AG08395 (cell line): ENCODE results near the gene HIF3A.
A peak's percentile ranks its signal among the peaks of the same experiment; 100 is the strongest.

ENCODE experiments used
- DNase-seq: peaks from one replicate; pipeline ENCODE4 v3.0.0; 2012; ENCODE audit warnings: mixed read lengths, low spot score

HIF3A gene

DNA sequence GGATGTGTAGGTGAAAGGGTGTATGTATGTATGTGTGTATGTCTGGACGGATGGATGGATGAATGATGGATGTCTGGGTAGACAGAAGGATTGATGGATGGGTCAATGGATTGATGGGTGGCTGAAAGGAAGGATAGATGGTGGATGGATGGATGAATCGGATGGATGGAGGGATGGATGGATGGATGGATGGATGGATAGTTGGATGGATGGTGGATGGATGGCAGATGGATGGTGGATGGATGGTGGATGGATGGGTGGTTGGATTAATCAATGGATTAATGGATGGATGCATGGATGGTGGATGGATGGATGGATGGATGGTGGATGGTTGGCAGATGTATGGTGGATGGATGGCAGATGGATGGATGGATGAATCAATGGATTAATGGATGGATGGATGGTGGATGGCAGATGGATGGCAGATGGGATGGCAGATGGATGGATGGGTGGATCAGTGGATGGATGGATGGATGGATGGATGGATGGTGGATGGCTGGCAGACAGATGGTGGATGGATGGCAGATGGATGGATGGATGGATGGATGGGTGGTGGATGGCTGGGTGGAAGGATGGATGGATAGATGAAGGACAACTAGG, 33.6 kb downstream of the HIF3A start:
- DNase-seq, result no peak

DNA sequence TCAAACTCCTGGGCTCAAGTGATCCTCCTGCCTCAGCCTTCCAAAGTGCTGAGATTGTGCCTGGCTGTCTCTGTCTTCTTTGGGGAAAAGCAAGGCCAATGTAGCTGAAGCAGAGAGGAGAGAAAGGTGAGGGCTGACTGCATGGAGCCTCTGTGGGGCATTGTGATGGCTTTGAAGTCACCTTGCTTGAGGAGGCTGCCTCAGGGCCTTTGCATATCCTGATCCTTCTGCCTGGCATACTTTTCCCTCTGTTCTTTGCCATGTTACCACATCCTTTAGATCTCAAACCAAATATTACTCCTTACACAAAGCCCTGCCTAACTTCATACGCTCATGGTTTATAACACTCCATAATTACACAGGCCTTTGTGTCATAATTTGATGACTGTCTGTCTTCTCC, 40.6 kb downstream of the HIF3A start:
- no peak for DNase-seq

DNA sequence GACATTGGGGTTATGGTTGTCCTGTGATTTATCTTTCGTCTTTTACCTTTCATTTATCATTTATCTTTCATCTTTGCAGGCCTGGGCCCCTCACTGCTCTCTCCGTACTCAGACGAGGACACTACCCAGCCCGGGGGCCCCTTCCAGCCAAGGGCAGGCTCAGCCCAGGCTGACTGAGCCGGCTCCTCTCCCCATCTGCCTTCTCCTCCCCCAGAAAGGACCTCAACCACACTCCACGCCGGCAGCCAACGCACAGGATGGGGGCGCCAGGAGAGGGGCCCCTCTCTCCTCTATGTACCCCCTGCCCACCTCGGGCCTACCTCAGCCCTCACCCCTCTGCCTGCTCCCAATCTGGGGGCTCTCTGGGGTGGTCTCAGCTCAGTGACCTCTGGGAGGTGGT, 42.6 kb downstream of the HIF3A start:
- no peak for DNase-seq

DNA sequence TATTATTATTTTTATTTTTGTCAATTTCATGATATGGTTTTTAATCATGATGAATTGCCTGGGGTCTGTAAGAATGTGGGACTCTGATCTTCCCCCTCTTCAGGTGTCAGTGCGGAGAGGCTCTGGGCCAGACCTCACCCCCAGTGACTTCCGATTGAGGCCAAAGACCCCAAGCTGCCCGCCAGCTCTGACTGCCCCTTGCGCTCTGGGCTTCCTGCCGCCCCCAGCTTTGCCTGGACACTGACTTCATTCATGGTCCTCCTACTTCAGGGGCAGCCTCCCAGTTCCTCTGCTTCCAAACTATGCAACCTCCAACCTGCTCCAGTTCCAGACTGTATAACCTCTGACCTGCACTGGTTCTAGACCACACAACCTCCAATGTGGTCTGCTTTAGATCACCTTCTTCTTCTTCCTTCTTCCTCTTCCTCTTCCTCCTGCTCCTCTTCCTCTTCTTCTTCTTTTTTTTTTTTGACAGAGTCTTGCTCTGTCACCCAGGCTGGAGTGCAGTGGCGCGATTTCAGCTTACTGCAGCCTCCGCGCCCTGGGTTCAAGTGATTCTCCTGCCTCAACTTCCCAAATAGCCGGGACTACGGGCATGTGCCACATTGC, 43.3 kb downstream of the HIF3A start:
- DNase-seq, result no peak

DNA sequence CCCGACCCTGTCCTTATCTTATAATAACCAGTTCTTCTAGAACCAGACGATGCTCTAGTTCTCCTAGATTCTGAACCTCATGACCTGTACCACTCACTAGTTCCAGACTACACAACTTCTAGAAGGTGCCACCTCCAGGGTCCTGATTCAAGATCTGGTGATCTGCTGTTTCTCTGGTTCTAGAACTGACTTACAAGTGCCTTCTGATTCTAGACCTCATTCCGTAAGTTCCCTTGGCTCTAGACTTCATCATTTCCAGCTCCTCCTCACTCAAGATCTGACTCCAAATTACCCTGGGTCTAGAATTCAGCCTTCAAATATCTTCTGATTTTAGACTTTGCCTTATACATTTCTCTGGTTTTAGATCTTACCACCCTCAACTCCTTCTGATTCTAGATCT, 45.1 kb downstream of the HIF3A start:
- DNase-seq, result no peak

DNA sequence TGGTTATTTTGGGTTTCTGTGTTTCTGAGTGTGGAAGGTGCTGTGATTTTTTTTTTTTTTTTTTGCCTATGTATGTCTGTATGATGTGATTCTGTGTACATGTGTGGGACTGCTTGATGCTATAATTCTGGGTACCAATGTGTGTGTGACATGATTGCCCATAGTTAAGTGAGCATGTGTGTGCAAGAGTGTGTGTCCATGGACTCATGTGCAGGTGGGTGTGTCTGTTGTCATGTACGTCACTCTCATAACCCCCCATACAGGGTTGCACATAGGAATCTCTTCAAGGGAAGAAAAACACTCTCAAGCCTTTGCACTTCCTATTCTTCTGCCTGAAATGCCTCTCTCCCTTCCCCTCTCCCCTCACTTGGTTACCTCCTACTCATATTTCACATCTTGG, 47.5 kb downstream of the HIF3A start:
- DNase-seq, result no peak

DNA sequence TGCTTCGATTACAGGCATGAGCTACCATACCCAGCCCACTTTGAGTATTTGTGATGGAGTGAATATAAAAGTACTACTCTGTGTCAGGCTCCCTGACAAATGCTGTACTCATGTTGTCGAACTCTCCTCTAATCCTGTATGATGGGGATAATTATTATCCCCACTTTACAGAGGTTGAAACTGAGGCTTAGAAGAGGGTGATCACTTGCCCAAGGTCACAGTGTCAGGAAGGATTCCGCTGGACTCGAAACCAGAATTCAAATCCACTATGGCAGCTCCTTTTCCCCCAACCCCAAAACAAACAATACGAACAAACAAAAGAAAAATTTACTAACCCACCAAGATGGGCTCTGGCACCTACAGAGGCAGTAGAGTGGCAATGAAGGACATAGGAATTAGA, 48.3 kb downstream of the HIF3A start:
- DNase-seq, result no peak

DNA sequence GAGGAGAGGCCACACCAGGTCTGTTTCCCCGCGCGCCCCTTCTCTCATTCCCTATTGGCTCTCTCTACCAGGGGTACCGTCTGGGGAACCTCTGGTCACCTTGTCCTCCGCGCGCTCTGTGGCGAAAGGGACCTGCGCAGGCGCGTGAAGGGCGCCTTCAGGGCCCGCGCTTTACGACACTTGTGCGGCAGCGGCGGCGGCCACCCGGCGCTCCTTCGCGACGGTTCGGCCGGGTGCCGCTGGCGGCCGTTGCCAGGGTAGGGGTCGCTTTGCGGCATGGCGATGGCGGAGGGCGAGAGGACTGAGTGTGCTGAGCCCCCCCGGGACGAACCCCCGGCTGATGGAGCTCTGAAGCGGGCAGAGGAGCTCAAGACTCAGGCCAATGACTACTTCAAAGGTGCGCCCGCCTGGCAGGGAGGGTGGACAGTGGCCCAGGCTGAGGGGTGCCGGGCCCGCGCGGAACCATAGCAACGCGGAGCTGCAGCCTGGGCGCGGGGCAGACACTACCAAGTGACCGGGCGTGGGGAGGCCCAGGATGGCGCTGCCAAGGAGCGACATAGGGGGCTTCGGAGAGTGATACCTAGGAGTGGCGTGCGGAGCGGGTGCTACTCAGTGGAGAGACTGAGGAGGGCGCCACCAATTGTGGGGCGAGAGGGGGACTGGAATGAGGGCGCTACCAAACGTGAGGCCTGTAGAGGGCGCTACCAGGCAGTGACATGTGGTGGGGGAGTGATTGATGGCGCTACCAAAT, 50.2 kb downstream of the HIF3A start, which contains the start of gene PPP5C:
PPP5C (plus strand) TSS at position 267 of the 751 bp plus-strand sequence; CDS start at position 277, 10 bp downstream.
- DNase-seq, result peak; percentile 98

DNA sequence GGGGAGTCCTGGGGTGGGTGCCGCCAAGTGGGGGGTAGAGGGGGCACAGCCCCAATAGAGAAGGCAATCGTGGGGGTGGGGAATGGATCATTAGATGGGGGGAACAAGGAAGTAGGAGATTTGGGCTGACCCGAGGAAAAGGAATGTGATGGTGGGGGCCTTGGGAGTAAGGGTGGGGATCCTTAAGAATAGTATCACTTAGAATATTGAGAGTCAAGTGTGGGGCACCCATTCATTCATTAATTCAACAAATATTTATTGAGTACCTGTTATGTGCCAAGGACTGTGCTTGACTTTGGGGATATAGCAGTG, 50.7 kb downstream of the HIF3A start:
- no peak for DNase-seq

DNA sequence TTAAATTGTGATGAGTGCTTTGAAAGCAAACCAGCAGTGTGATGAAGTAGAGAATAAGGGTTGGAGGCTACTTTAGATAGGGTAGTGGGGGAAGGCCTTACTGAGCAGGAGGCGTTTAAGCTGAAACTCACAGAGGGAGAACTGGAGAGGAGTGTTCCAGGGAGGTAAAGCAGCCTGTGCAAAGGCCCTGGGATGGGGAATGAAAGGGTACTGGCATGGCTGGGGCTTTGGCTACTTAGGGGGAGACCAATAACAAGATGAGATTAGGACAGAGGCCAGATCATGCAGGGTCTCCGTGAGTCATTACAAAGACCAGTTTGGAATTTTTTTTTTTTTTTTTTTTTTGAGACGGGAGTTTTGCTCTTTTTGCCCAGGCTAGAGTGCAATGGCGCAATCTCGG, 51.1 kb downstream of the HIF3A start:
- DNase-seq, result no peak

DNA sequence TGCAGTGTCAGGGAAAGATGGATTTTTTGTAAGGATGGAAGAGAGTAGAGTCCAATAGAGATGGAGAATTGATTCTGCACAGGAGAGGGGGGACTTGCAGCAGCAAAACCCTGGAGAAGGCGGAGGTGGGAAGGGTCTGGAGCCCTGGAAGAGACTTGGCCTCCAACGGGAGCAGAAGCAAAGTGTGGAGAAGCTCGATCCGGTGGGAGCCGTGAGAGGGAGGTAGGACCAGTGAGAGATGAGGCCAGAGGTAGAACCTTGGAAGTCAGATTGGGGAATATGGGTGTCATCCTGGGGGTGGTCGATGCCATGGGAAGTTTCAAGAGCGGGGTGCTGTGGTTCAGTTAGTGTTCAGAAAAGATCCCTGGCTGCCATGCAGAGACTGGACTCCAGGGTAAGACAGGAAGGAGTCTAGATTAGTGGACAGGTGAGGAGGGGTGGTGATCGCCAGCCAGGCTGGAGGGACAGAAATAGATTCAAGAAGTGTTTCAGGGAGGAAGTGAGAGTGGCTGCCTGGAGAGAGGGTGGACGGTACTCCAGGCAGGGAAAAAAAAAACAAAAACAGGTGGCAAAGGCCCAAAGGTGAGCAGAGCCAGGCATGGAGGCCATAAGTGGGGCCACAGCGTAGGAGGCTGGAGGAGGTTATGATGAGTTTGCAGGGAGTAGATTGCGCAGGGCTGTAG, 52.6 kb downstream of the HIF3A start:
- DNase-seq, result no peak

DNA sequence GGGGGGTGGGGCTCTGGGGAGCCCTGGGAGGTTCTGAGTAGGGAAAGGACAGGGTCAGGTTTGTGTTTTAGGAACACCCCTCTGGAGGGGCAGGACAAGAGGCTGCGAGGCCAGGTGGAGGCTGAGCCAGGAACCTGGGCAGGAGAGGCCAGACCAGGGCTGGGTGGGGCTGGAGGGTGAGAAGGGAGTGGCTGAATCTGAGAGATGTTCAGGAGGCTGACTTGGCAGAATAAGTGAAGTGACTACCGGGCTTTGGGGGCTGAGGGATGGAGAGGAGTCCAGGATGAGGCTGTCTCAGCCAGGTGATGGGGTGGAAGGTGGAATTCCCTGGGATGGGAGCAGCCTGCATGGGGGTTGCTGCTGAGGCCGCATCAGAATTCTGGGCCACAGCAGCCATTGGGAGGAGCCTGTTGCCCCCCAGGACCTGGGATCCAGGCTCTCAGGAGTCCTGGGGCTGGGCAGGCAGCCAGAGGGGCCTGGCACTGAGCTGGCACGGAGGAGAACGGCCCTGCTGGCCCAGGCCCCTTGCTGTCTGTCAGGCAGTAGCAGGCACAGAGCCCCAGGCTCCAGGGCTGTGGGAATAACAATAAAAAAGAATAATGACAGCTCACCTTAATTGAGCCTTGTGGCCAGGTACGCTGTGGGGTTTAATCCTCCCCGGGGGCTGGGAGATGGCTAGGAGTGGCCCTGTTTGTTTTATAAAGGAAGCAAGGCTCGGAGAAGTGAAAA, 53.4 kb downstream of the HIF3A start:
- DNase-seq, result no peak

DNA sequence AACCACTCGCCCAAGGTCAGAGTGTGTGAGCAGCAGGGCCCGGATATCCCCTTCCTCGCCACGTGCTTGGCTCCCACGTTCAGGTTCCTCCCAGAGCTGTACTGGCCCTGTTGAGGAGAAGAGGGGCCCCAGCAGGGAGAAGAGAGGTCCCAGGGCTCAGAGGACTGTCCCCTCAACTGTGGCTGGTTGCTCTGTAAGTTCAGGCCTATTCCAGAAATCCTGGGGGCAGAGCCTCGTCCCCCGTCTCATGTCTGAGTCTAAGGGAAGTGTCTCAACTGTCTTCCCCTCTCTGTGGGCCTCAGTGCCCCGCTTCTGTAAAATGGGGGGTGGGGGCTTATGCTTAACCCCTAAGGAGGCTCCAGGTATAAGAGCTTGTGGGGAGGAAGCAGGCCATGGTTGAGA, 53.9 kb downstream of the HIF3A start:
- no peak for DNase-seq

DNA sequence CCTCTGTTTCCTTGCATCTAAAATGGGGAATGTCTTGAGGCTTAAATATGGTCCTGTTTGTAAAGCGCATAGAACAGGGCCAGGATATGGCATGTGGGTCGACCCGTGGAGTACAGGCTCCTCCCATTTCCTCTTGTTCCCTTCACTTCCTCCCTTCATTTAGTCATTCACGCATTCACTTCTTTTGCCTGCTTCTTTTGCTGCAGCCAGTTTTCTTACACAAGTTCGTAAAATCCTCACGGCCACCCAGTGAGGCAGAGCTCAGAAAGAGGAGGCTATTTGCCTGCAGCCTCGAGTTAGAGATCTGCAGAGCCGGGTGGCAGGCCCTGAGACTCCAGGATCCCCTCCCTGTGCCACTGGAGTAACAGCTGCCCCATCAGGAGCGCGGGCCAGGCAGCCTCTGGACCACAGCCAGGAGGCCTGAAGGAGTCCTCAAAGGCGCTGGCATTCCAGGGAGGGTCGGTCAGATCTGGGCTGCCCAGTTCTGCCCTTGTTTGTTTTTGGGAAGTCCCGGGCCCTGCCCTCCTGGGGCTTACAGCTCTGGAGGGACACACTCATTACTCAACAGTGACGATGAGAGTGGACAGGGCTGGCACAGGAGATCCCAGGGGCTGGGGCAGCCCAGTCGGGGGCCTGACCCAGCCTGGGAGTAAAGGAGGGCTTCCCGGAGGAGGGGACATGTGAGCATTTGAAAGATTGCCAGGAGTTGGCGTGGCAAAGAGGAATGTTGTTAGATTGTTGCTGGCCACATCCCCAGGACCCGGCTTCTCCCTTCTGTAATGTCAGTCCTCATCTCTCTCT, 54.6 kb downstream of the HIF3A start:
- peak; percentile 61 for DNase-seq

DNA sequence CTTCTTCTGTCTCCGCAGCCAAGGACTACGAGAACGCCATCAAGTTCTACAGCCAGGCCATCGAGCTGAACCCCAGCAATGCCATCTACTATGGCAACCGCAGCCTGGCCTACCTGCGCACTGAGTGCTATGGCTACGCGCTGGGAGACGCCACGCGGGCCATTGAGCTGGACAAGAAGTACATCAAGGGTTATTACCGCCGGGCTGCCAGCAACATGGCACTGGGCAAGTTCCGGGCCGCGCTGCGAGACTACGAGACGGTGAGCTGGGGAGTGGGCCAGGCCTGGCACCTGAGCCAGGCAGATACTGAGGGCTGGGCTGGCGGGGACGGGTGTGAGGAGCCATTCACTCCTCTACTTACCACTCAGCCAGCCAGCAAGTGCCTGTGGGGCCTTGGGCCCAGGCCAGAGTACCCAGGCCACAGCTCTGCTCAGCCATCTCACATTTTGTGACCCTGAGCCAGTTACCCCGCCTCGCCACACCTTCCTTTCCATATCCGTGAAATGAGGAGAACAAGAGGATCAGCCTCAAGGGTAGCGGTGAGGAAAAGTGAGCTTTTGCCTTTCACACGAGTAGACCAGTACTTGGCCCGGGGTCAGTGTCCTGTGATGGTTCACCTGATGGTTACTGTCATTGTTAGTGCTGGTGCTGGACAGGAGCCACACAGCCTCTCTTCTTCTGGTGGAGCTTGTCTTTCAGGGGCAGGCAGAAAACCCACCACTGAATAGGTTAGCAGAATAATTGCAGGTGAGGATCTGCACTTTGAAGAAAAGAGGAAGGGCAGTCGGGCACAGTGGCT, 57.1 kb downstream of the HIF3A start:
- DNase-seq, result no peak

DNA sequence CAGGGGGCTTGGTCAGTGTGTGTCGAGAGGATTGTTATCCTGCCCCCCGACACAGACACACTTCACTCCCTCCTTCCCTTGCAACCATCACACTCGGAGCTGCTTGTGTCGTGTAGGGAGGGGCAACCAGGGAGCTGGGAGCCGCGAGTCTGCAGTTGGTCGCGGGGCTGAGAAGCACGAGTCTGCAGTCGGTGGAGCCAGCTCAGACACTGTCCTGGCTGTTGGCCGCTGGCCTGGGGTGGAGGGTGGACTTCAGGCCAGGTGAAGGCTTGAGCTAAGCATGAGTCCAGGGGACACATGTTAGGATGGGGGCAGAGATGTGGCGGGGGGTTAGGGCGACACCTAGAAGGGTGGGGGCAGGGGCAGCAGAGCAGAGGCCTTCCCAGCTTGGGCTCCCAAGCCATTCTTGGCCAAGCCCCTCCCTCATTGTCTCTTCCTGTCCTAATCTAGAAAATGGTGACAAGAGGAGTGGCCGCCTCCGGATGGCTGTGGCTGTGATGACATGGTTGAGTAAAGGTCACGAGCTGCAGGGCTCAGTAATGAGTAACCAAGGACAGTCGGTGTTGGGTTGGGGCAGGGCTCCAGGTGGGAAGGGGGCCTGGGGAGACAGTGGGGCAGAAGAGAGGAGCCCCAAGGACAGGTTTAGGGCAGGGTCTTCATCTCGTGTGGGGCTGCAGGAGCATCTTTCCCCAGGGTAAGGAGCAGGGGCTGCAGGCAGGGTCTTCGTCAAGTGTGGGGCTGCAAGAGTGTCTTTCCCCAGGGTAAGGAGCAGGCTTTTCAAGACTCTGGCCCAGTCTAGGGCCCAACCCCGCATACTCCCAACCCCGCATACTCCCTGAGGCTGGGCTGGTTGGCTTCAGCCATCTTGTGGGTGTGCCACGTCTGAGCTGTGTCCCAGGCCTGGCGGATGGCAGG, 58.6 kb downstream of the HIF3A start:
- DNase-seq, result no peak

DNA sequence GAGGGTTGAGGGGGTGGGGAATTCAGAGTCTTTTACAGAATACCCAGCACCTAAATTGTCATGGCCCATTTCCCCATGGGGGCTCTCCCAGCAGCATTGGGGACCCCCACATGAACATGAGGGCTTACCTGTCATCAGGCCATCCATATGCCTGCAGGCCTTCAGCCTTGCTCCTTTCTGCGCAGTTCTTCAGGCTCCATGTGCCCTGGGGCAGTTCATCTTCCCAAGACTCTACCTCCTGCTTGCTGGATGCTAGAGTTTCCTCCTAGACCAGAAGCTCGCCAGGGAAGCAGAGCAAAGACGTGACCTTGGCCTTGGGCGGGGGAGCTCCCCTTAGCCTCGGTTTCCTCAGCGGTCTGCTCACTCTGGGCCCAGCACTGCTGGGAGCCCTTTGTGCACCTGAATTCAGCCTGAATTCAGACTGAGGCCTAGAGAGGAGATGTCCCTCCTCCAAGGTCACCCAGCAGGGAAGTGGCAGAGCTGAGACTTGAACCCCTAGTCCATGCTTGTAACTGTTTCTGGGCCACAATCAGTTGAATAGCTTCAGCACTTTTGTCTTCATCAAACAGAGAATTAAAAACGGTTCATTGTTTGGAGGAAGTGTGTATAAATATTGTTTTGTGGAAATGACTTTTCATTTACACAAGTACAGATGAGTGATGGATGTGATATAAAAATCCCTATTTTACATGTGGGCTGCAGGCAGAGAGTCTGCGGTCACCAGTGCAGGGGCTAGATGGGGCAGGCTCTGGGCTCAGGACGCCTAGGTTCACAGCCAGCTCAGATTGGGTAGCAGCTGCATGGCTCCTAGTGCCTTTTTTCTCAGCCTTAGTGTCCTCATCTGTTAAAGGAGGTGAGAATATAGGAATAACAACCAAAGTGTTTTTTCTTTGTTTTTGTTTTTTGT, 59.6 kb downstream of the HIF3A start:
- DNase-seq, result no peak

DNA sequence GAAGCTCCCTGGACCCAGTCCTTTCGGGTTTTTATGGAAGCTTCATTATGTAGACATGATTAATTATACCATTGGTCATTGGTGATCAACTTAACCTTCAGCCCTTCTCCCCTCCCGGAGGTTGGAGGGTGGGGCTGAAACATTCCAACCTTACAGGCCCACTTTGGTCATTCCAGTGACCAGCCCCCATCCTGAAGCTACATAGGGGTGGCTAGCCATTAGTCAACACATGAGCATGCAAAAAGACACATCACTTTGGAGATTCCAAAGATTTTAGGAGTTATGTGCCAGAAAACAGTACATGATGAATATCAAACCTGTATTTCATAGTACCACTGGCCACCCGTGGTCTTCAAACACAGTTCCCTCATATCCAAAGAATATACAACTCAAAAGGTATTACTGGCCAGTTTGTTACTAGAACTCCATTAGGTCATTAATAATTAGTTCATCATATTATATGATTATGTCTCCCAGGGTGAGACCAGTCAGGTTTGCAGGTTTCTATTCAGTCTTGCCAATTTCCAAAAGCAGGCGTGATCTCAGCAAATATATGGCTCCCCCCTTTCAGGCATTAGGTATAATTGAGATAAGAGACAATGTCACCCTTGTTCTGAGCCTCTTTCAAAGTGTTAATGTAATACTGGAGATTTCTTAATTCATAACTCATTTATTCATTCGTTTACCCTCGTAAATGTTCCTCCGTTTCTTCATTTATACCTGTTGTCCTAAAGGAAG, 61.2 kb downstream of the HIF3A start:
- DNase-seq, result peak; percentile 12
